HepG2 (cell line): Measurements from ENCODE around the gene NOL12. TPM values are rescaled to one million over a fixed set of nuclear protein-coding genes. Genes with fewer than 3 reads are reported as not detected.
A peak's percentile ranks its signal among the peaks of the same experiment; 100 is the strongest.

ENCODE experiments used
- ATAC-seq: fragments of 200-7000 bp; cut with Tn5 transposase; 3 replicates; pipeline ENCODE4 v1.9.1; 2020; ENCODE audit warnings: mild to moderate bottlenecking, moderate library complexity
- BruUV-seq: library from RNA; stranded (reverse); fragments of 400-500 nt; replicated peaks from 2 replicates; lab custom pipeline; 2021; lab: Mats Ljungman, UMichigan
- CTCF ChIA-PET: fragments of 300-600 bp; formaldehyde crosslinking; extraction: SDS; loops from one replicate; lab custom pipeline; 2021; ENCODE audit warnings: low total read pairs, inconsistent platforms, low intra/inter-chr PET ratio; lab: Yijun Ruan, JAX
- POLR2A ChIA-PET: fragments of 350-600 bp; sonication (Branson Sonifier 250); formaldehyde crosslinking; loops from one replicate; lab custom pipeline; 2020; ENCODE audit warnings: antibody characterized with exemption, inconsistent platforms; lab: Yijun Ruan, JAX
- DNase-seq: peaks from one replicate; pipeline ENCODE4 v3.0.0-alpha.2; 2015; ENCODE audit warnings: low spot score
- FAIRE-seq: peaks from 3 replicates; lab custom pipeline; 2011; peaks lifted over from hg19 to GRCh38; lab: Jason Lieb, UNC
- H2AFZ ChIP-seq: one replicate; pipeline ENCODE4 v1.6.1; 2011; ENCODE audit warnings: low read length, inconsistent platforms
- H3K27ac ChIP-seq: fragments of 300-600 bp; 3 replicates; pipeline ENCODE4 v1.8.0; 2011; ENCODE audit warnings: mixed run types, mild to moderate bottlenecking, mixed read lengths, low read length, inconsistent platforms; ENCODE audit not compliant: insufficient read depth; ENCODE audit errors: extremely low read length
- H3K27me3 ChIP-seq, 2 experiments: fragments of 200-600 bp in 1 of 2; 2 replicates in 1 of 2; 3 replicates in 1 of 2; pipeline versions ENCODE4 v1.6.0 to v1.8.0; 2011; ENCODE audit warnings: low read length in 2 of 2, mild to moderate bottlenecking in 2 of 2, moderate library complexity in 2 of 2, inconsistent platforms in 1 of 2; ENCODE audit not compliant: insufficient read depth in 2 of 2, control insufficient read depth in 1 of 2
- H3K36me3 ChIP-seq, 2 experiments: fragments of 200-600 bp in 1 of 2; replicated peaks in 1 of 2; 2 replicates in 1 of 2; 3 replicates in 1 of 2; pipeline versions ENCODE4 v1.5.1 to v1.8.0; 2011; ENCODE audit warnings: low read length in 2 of 2, inconsistent platforms in 1 of 2; ENCODE audit not compliant: insufficient read depth in 2 of 2, control insufficient read depth in 1 of 2
- H3K4me1 ChIP-seq: 2 replicates; pipeline ENCODE4 v1.5.1; 2012; ENCODE audit warnings: low read length, inconsistent platforms; ENCODE audit not compliant: insufficient read depth
- H3K4me2 ChIP-seq: 2 replicates; pipeline ENCODE4 v1.6.0; 2011; ENCODE audit warnings: low read depth, low read length, inconsistent platforms
- H3K4me3 ChIP-seq, 3 experiments: fragments of 200-600 bp in 1 of 3; sonication (generic), shearing (Covaris generic) in 1 of 3; replicated peaks in 1 of 3; 2 replicates each; pipeline ENCODE4 v1.5.1; 2011 to 2016; ENCODE audit warnings: low read length in 3 of 3, inconsistent platforms in 2 of 3, low read depth in 2 of 3, mild to moderate bottlenecking in 2 of 3, control low read depth in 1 of 3, mixed read lengths in 1 of 3; ENCODE audit not compliant: insufficient read depth in 1 of 3
- H3K79me2 ChIP-seq: one replicate; pipeline ENCODE4 v1.6.1; 2011; ENCODE audit warnings: low read length, inconsistent platforms; ENCODE audit not compliant: insufficient read depth
- H3K9ac ChIP-seq: 2 replicates; pipeline ENCODE4 v1.6.0; 2011; ENCODE audit warnings: mild to moderate bottlenecking, low read depth, low read length, inconsistent platforms; ENCODE audit not compliant: insufficient read depth
- H3K9me3 ChIP-seq: 2 replicates; pipeline ENCODE4 v1.5.1; 2012; ENCODE audit warnings: mild to moderate bottlenecking, low read length
- H4K20me1 ChIP-seq: 2 replicates; pipeline ENCODE4 v1.6.0; 2011; ENCODE audit warnings: inconsistent platforms, mild to moderate bottlenecking, low read length, moderate library complexity; ENCODE audit not compliant: insufficient read depth
- GZF1 ChIP-seq: sonication (generic); formaldehyde crosslinking; IDR thresholded peaks from 2 replicates; pipeline ENCODE4 v1.5.1; 2020; ENCODE audit warnings: mild to moderate bottlenecking, missing genetic modification reagents
- SALL2 ChIP-seq: sonication (generic); formaldehyde crosslinking; IDR thresholded peaks from 2 replicates; pipeline ENCODE4 v1.8.1; 2023; ENCODE audit warnings: mild to moderate bottlenecking, missing genetic modification reagents, inconsistent platforms
- TBL1XR1 ChIP-seq: fragments of 150-350 bp; IDR thresholded peaks from 2 replicates; pipeline ENCODE4 v1.6.1; 2014; ENCODE audit warnings: borderline replicate concordance, low read length; ENCODE audit not compliant: partially characterized antibody
- U2AF1 ChIP-seq: fragments of 200-400 bp; formaldehyde crosslinking; optimal IDR thresholded peaks from 2 replicates; pipeline ENCODE3; 2017; ENCODE audit warnings: mild to moderate bottlenecking, low read depth, low read length
- ZFP41 ChIP-seq: sonication (generic); formaldehyde crosslinking; IDR thresholded peaks from 2 replicates; pipeline ENCODE4 v1.4.0; 2020; ENCODE audit warnings: mild to moderate bottlenecking, missing genetic modification reagents, borderline replicate concordance
- ZNF225 ChIP-seq: sonication (generic); formaldehyde crosslinking; IDR thresholded peaks from 2 replicates; pipeline ENCODE4 v1.4.0; 2020; ENCODE audit warnings: mild to moderate bottlenecking, missing genetic modification reagents
- ZNF75D ChIP-seq: sonication (generic); formaldehyde crosslinking; IDR thresholded peaks from 2 replicates; pipeline ENCODE4 v1.8.1; 2023; ENCODE audit warnings: missing genetic modification reagents, mild to moderate bottlenecking, borderline replicate concordance
- ZNF782 ChIP-seq: sonication (generic); formaldehyde crosslinking; IDR thresholded peaks from 2 replicates; pipeline ENCODE4 v1.4.0; 2020; ENCODE audit warnings: missing genetic modification reagents, mild to moderate bottlenecking, borderline replicate concordance
- ZNF883 ChIP-seq: sonication (generic); formaldehyde crosslinking; IDR thresholded peaks from 2 replicates; pipeline ENCODE4 v1.5.1; 2020; ENCODE audit warnings: mild to moderate bottlenecking, missing genetic modification reagents; ENCODE audit errors: not compliant biosample characterization
- WGBS: methylation state at CpG from one replicate; pipeline ENCODE4 v1.1.6; 2017; ENCODE audit warnings: low lambda C conversion rate; 5-methylcytosine and 5-hydroxymethylcytosine counted together
- in situ Hi-C: cut with HindIII; loops from 2 replicates; pipeline ENCODE4 v1.10.0; 2017; ENCODE audit warnings: low pct_unique_long_range_greater_than_20kb; ENCODE audit not compliant: extremely low pct_ligation_motif_present
- intact Hi-C: fragments of 100-400 bp; cut with micrococcal nuclease; formaldehyde crosslinking; loops from one replicate; pipeline ENCODE4 v1.10.0; 2022; ENCODE audit not compliant: unreplicated experiment
- polyA plus RNA-seq, 8 experiments: library from polyadenylated mRNA; depleted of rRNA in 3 of 8; stranded (reverse) in 7 of 8; unstranded in 1 of 8; fragments of >200 nt; fragmentation: Illumina TruSeq in 4 of 8; extraction: Trizol in 4 of 8; gene quantifications; 2 replicates each; pipeline versions ENCODE4 v1.2.1 to v1.2.3, GENCODE V29; 2011 to 2016; ENCODE audit warnings: low read depth in 4 of 8, missing spikeins in 1 of 8, mixed read lengths in 1 of 8; ENCODE audit not compliant: insufficient read depth in 1 of 8
- total RNA-seq, 5 experiments: library from RNA; depleted of rRNA; stranded (reverse); fragments of >200 nt; fragmentation: Illumina TruSeq; extraction: Trizol; gene quantifications; 2 replicates each; pipeline ENCODE4 v1.2.3, GENCODE V29; 2016; ENCODE audit warnings: low read depth in 1 of 5

Gene NOL12
- total and polyA plus RNA-seq, 2 of the 13 experiments (the other 11 are each of a cell fraction or from before 2014, with no cell fraction given), result 14.3 to 31.4 TPM

- in situ Hi-C loops, result no loop called here
- intact Hi-C loops, result loop anchor here (10.0 kb wide), 1 partner anchor 124 kb away; no protein-coding TSS in a partner anchor
- no peak overlapping the region for H3K9ac ChIP-seq
- BruUV-seq, result no TSS peak
- 70% methylated on average over 21 of the region's 22 CpGs for WGBS
- POLR2A ChIA-PET, result interaction anchor here (0.5 to 1.5 kb wide), 12 partner anchors 10 to 132 kb away, joined by 3 to 8 read pairs (median 4); partner anchors contain the start of genes GGA1 and PDXP
- TF ChIP-seq ZNF883 (CRISPR knock-in tag), result no peak
- 0 out of 2 replicates have a peak, but pooled peaks have one; percentile 22 for TF ChIP-seq SALL2 (CRISPR knock-in tag)
- TF ChIP-seq ZFP41, result no peak
- TF ChIP-seq ZNF225 (CRISPR knock-in tag), result no peak
- no peak for TF ChIP-seq ZNF782 (CRISPR knock-in tag)
- no peak for TF ChIP-seq ZNF75D
- no peak for TF ChIP-seq TBL1XR1
- TF ChIP-seq GZF1 (CRISPR knock-in tag), result no peak
- TF ChIP-seq U2AF1, result peak; percentile 28
- H3K79me2 ChIP-seq, result no peaks in the 10 kb centered on the region
- ATAC-seq, result peak; percentile 26
- no peak for DNase-seq
- H3K27me3 ChIP-seq, result no peaks in the 10 kb centered on the region
- peak overlapping the region in 1 of 3 experiments; percentile 11; a peak in 1 of 6 replicates for H3K4me3 ChIP-seq
- FAIRE-seq, result no peak
- peak overlapping the region; percentile 37 for H3K4me2 ChIP-seq
- peaks cover 61% of the 10 kb centered on the region for H3K4me1 ChIP-seq
- CTCF ChIA-PET, result no interaction called here
- no peaks in the 10 kb centered on the region for H4K20me1 ChIP-seq
- no peak overlapping the region for H2AFZ ChIP-seq
- no peak overlapping the region for H3K27ac ChIP-seq
- H3K36me3 ChIP-seq, result no peaks in the 10 kb centered on the region
- no peaks in the 10 kb centered on the region for H3K9me3 ChIP-seq
Observed at GRCh38 chr22:37740455-37741311, 54.5 kb downstream of the NOL12 start.
